Activated T-helper 2 cell treated with anti-CD3 and anti-CD28 coated beads, Interferon-gamma antibody, Interleukin-2, Interleukin-4, amounts not matched to agents 10 μg/mL and 5 μg/mL and 100 μg/mL, durations not matched to agents 14 hours and 24 hours and 36 hours (primary cell): ENCODE data around the gene ST7. TPM values are rescaled to one million over a fixed set of nuclear protein-coding genes. Genes with fewer than 3 reads are reported as not detected.
"Not testable (repeated sequence)": the region's sequence is repeated elsewhere in the genome, so short reads cannot be mapped to it uniquely, and the experiment has no call there.

Experiments used
- DNase-seq: peaks from one replicate; pipeline ENCODE4 v3.0.0; 2021; ENCODE audit warnings: low spot score
- H3K27ac Mint-ChIP-seq: one replicate; pipeline ENCODE4 v1.8.0; 2021; ENCODE audit warnings: mixed read lengths
- H3K27me3 Mint-ChIP-seq: one replicate; pipeline ENCODE4 v1.8.0; 2021; ENCODE audit warnings: low read depth, mixed read lengths
- H3K36me3 Mint-ChIP-seq: one replicate; pipeline ENCODE4 v1.8.0; 2021; ENCODE audit warnings: low read depth, mixed read lengths
- H3K4me1 Mint-ChIP-seq: one replicate; pipeline ENCODE4 v1.8.0; 2021; ENCODE audit warnings: low read depth, mixed read lengths
- H3K4me3 Mint-ChIP-seq: one replicate; pipeline ENCODE4 v1.8.0; 2021; ENCODE audit warnings: low read depth, mild to moderate bottlenecking, moderate library complexity, mixed read lengths
- H3K9me3 Mint-ChIP-seq: one replicate; pipeline ENCODE4 v1.8.0; 2021; ENCODE audit warnings: mixed read lengths
- intact Hi-C: fragments of 100-400 bp; cut with micrococcal nuclease; formaldehyde crosslinking; loops from one replicate; pipeline ENCODE4 v1.15.1; 2023
- total RNA-seq: library from RNA; stranded (reverse); gene quantifications from 2 replicates; pipeline ENCODE4 v1.2.3, GENCODE V29; 2022

ST7 gene
- total RNA-seq, 1 donor from 2014 or later, result 8.0 TPM

- H3K4me1 Mint-ChIP-seq, result peaks cover 2% of the 10 kb centered on the region
- intact Hi-C loops, result no loop called here
- peaks cover 20% of the 10 kb centered on the region for H3K27me3 Mint-ChIP-seq
- no peaks in the 10 kb centered on the region for H3K36me3 Mint-ChIP-seq
- DNase-seq, result no peak
- H3K4me3 Mint-ChIP-seq, result no peak overlapping the region
- no peak overlapping the region for H3K27ac Mint-ChIP-seq
- H3K9me3 Mint-ChIP-seq, result no peaks in the 10 kb centered on the region
Observed at GRCh38 chr7:116933465-116933864, 19.8 kb upstream of the ST7 start.

DNA sequence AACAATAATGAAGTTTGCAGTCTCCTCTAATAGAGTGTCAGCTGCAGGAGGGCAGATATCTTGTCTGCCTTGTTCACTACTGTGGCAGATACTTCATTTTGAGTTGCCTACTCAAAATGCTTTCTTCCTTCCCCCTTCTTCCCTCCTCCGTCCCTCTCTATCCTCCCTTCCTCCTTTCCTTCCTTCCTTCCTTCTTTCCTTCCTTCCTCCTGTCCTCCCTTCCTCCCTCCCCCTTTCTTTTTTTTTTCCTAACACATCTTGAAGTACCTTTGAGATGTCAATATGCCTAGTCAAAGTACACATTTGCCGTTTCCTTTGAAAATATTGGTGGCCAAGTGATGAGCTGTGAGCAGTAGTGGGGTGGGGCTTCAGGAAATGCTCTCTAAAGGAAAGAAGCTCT is 18.7 kb upstream of the ST7 start:
- intact Hi-C loops, result no loop called here

DNA sequence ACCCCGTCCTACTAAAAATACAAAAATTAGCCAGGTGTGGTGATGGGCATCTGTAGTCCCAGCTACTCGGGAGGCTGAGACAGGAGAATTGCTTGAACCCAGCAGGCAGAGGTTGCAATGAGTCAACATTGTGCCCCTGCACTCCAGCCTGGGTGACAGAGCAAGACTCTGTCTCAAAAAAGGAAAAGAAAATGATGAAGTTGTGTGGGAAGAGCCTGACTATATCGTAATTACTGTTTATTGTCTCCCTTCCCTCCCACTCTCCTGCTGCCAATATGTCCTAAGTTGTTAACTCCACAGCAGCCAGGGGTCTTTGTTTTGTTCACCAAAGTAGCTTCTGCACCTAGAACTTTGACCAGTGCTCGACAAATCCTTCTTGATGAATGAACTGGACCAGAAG is 16.5 kb upstream of the ST7 start:
- H3K27ac Mint-ChIP-seq, H3K36me3 Mint-ChIP-seq, DNase-seq, intact Hi-C loops, H3K4me1 Mint-ChIP-seq, H3K4me3 Mint-ChIP-seq, H3K9me3 Mint-ChIP-seq: not testable (repeated sequence)
- H3K27me3 Mint-ChIP-seq, result peaks cover 25% of the 10 kb centered on the region

More for the DNA sequence above, 18.7 kb upstream of the ST7 start:
- no peak for DNase-seq
- Mint-ChIP-seq H3K9me3 (no peaks in the 10 kb centered on the region), H3K4me3 (no peak overlapping the region), H3K4me1 (peaks cover 4% of the 10 kb centered on the region), H3K27me3 (peaks cover 22% of the 10 kb centered on the region), H3K27ac (no peak overlapping the region), H3K36me3 (no peaks in the 10 kb centered on the region)

DNA sequence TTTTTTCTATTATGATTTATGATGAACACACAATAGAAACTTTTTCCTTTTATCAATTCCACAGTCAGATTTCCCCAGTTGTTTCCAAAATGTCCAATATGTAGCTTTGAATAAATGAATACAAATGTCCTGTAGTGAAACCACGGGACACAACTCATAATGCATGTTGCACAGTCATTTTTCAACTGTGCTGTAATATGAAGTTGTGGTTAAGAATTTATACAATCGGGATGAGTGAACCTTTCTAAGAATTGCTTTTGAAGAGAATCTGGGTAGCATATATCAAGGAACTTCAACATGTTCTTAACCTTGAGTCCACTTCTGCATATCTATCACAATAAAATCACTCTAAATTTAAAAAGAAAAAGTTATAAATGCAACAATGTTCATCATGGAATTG is 14.6 kb upstream of the ST7 start:
- Mint-ChIP-seq H3K4me1 (peaks cover 3% of the 10 kb centered on the region), H3K27ac (no peak overlapping the region), H3K27me3 (peaks cover 27% of the 10 kb centered on the region), H3K4me3 (no peak overlapping the region), H3K9me3 (no peaks in the 10 kb centered on the region), H3K36me3 (no peaks in the 10 kb centered on the region)
- intact Hi-C loops, result loop anchor here (1.0 kb wide), 1 partner anchor 17 kb away; no protein-coding TSS in a partner anchor
- DNase-seq, result no peak

DNA sequence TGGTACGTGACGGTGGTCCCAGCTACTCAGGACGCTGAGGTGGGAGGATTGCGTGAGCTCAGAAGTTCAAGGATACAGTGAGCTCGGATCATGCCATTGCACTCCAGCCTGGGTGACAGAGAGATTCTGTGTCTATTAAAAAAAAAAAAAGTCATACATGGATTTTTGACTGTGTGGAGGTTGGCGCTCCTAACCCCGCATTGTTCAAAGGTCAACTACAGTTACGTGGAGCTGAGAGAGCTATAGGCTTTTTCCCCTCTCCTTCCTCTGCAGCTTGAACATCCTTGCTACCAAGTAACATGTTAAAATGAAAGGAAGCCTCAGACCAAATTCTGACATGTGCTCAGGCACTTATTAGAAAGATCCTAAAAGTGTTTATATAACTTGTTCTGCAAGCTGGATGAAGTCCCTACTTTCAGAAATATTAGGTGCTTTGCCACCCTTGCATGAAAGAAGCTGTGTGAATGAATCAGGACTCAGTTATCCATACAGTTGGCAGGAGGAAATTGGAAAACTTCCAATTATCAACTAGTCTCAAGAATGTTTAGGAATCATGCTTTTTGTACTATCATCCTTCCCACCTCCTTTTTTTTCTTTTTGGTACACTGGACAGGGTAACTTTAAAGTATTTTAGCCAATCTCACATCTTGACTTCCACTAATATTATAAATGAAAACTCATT is 12.5 kb upstream of the ST7 start:
- Mint-ChIP-seq H3K9me3 (no peaks in the 10 kb centered on the region), H3K27me3 (peaks cover 29% of the 10 kb centered on the region), H3K27ac (no peak overlapping the region), H3K4me1 (peaks cover 3% of the 10 kb centered on the region), H3K36me3 (no peaks in the 10 kb centered on the region), H3K4me3 (no peak overlapping the region)
- intact Hi-C loops, result no loop called here
- DNase-seq, result no peak

GRCh38 chr7:116942504-116942903 is 10.8 kb upstream of the ST7 start:
- intact Hi-C loops, result no loop called here
- Mint-ChIP-seq H3K36me3 (no peaks in the 10 kb centered on the region), H3K27ac (no peak overlapping the region), H3K4me3 (no peak overlapping the region), H3K9me3 (no peaks in the 10 kb centered on the region), H3K27me3 (peaks cover 31% of the 10 kb centered on the region), H3K4me1 (peaks cover 3% of the 10 kb centered on the region)
- no peak for DNase-seq

DNA sequence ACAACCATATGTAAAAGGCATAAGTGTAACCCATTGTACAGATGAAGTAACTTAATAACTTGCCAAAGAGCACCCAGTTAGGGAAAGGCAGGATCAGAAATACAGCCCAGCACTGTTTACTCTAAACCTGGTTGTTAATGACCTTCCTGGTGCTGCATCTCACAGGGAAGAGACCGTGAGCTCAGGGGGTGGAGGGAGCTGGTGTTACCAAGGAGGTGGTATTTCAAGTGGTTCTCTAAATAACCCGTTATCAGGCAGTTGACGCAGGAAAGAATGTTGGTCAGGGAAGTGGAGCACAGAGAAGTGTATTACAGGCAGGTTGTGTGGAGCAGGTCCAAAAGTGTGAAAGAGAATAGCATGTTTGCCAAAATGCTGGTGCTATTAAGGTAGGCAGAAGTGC is 4.4 kb upstream of the ST7 start:
- Mint-ChIP-seq H3K27me3 (peaks cover 30% of the 10 kb centered on the region), H3K4me3 (no peak overlapping the region), H3K4me1 (peaks cover 7% of the 10 kb centered on the region), H3K9me3 (no peaks in the 10 kb centered on the region), H3K36me3 (no peaks in the 10 kb centered on the region), H3K27ac (no peak overlapping the region)
- intact Hi-C loops, result no loop called here
- no peak for DNase-seq

DNA sequence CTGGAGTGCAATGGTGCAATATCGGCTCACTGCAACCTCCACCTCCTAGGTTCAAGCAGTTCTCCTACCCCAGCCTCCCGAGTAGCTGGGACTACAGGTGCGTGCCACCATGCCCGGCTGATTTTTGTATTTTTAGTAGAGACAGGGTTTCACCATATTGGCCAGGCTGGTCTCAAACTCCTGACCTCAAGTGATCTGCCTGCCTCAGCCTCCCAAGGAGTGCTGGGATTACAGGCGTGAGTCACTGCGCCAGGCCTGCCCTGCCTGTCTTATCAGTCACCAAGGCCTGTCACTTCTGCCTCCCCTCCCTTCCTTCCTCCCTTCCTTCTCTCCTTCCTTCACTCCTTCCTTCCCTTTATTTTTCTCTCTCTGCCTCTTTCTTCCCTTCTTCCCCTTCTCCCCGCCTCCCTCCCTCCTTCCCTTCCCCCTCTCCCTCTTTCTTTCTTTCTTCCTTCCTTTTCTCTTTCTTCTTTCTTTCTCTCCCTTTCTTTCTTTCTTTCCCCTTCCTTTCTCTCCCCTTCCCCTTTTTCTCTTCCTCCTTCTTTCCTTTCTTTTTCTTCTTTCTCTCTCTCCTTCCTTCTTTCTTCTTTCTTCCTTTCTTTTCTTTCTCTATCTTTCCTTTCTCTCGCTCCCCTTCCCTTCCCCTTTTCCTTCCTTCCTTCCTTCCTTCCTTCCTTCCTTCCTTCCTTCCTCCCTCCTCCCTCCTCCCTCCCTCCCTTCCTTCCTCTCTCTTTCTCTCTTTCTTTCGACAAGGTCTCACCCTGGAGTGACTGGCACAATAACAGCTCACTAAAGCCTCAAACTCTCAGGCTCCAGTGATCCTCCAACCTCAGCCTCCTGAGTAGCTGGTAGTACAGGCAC is 3.1 kb upstream of the ST7 start:
- DNase-seq, result no peak
- intact Hi-C loops, result loop anchor here (10.0 kb wide), 1 partner anchor 735 kb away; the partner anchor contains the start of gene TES
- H3K36me3 Mint-ChIP-seq, result peaks cover 4% of the 10 kb centered on the region
- H3K4me1 Mint-ChIP-seq, result peaks cover 13% of the 10 kb centered on the region
- peak overlapping the region; percentile 16 for H3K27ac Mint-ChIP-seq
- H3K9me3 Mint-ChIP-seq, result no peaks in the 10 kb centered on the region
- H3K4me3 Mint-ChIP-seq, result no peak overlapping the region
- H3K27me3 Mint-ChIP-seq, result peaks cover 26% of the 10 kb centered on the region

GRCh38 chr7:116950889-116951351 is 2.4 kb upstream of the ST7 start:
- Mint-ChIP-seq H3K4me1 (peaks cover 20% of the 10 kb centered on the region), H3K36me3 (peaks cover 4% of the 10 kb centered on the region), H3K27me3 (peaks cover 21% of the 10 kb centered on the region), H3K9me3 (no peaks in the 10 kb centered on the region), H3K4me3 (no peak overlapping the region), H3K27ac (no peak overlapping the region)
- no peak for DNase-seq
- intact Hi-C loops, result loop anchor here (10.0 kb wide), 1 partner anchor 736 kb away; the partner anchor contains the start of gene TES

DNA sequence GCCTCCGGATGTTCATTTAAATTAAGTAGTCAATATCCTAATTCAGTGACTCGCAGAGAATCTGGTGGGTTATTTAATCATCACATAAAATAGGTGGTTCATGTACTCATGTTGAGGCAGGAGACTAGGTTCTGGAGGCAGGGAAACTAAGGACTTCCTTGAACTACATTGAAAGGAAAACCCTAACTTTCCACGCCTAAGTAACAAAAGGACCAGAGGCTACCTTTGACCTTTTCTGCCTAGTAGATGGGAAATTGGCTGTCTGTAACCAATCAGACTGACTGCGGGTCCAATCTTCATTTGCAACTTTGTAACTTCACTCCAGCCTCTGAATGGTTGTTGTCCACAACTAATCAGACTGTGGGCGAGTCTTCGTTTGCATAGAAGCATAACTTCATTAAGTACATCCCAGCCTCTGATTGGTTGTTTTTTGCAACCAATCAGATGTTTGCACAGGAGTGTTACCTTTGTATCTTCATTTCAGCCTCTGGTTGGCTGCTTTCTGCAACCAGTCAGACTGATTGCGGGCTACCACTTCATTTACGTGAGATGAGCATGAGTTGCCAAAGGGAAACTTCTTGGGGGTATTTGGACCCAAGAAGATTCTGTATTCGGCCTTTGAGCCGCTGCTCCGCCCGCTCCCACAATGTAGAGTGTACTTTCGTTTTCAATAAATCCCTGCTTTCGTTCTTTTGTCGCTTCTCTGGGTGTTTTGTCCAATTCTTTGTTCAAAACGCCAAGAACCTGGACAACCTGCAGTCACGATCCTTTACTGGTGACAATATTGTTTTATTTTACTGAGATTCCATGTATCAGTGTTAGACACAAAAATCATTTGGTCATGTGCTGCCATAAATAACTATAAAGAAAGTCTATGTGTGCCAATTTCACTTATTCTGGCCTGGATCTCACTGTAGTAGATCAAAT is 1.7 kb upstream of the ST7 start:
- no peak overlapping the region for H3K27ac Mint-ChIP-seq
- no peaks in the 10 kb centered on the region for H3K9me3 Mint-ChIP-seq
- intact Hi-C loops, result loop anchor here (10.0 kb wide), 1 partner anchor 737 kb away; the partner anchor contains the start of gene TES
- H3K27me3 Mint-ChIP-seq, result peaks cover 18% of the 10 kb centered on the region
- H3K4me1 Mint-ChIP-seq, result peaks cover 28% of the 10 kb centered on the region
- no peak overlapping the region for H3K4me3 Mint-ChIP-seq
- no peak for DNase-seq
- H3K36me3 Mint-ChIP-seq, result peaks cover 7% of the 10 kb centered on the region

GRCh38 chr7:116952635-116953371 is 498 bp upstream of the ST7 start:
- intact Hi-C loops, result loop anchor here (10.0 kb wide), 1 partner anchor 738 kb away; the partner anchor contains the start of gene TES
- Mint-ChIP-seq H3K9me3 (no peaks in the 10 kb centered on the region), H3K36me3 (peaks cover 9% of the 10 kb centered on the region), H3K4me1 (peaks cover 29% of the 10 kb centered on the region), H3K4me3 (peak overlapping the region; percentile 80), H3K27me3 (peaks cover 14% of the 10 kb centered on the region), H3K27ac (peak overlapping the region; percentile 62)
- DNase-seq, result no peak
